HFFc6 (cell line): ENCODE data around the gene RPUSD4. TPM values are rescaled to one million over a fixed set of nuclear protein-coding genes. Genes with fewer than 3 reads are reported as not detected.

Experiments
- DNase-seq: peaks from one replicate; pipeline ENCODE4 v3.0.0-alpha.2; 2018
- H3K27ac Mint-ChIP-seq: 2 replicates; pipeline ENCODE4 v1.8.0; 2020; ENCODE audit warnings: mild to moderate bottlenecking, mixed read lengths
- H3K27me3 Mint-ChIP-seq: 2 replicates; pipeline ENCODE4 v1.8.0; 2021; ENCODE audit warnings: mild to moderate bottlenecking, moderate library complexity, mixed read lengths; ENCODE audit not compliant: insufficient read depth
- H3K36me3 Mint-ChIP-seq: 2 replicates; pipeline ENCODE4 v1.8.0; 2021; ENCODE audit warnings: low read depth, mixed read lengths
- H3K4me1 Mint-ChIP-seq: 2 replicates; pipeline ENCODE4 v1.8.0; 2020; ENCODE audit warnings: low read depth, mixed read lengths
- H3K4me3 Mint-ChIP-seq: 2 replicates; pipeline ENCODE4 v1.8.0; 2020; ENCODE audit warnings: mild to moderate bottlenecking, moderate library complexity, mixed read lengths
- H3K9me3 Mint-ChIP-seq: 2 replicates; pipeline ENCODE4 v1.8.0; 2020; ENCODE audit warnings: mild to moderate bottlenecking, mixed read lengths
- CTCF ChIP-seq: fragments of 200-600 bp; sonication (generic); IDR thresholded peaks from 2 replicates; pipeline ENCODE4 v1.5.0; 2021; ENCODE audit warnings: antibody characterized with exemption, mild to moderate bottlenecking
- total RNA-seq, 6 experiments: library from RNA; stranded (reverse); fragmentation: NEBNext Ultra II Directional; extraction: Animal tissue kit (Norgen Biotek cat#: 25700); gene quantifications; 2 replicates in 1 of 6; 3 replicates in 5 of 6; pipeline ENCODE4 v1.2.3, GENCODE V29; 2021

RPUSD4 gene
- total RNA-seq, 6 experiments from 2014 or later, result 18.8 to 20.9 (median 19.6) TPM

GRCh38 chr11:126253265-126253664, 41.8 kb upstream of the RPUSD4 start:
- TF ChIP-seq CTCF, result no peak
- peaks cover 41% of the 10 kb centered on the region for H3K36me3 Mint-ChIP-seq
- peaks cover 20% of the 10 kb centered on the region for H3K4me1 Mint-ChIP-seq
- H3K9me3 Mint-ChIP-seq, result no peaks in the 10 kb centered on the region
- no peaks in the 10 kb centered on the region; the same call in 1 of the 2 replicates for H3K27me3 Mint-ChIP-seq
- no peak for DNase-seq
- H3K27ac Mint-ChIP-seq, result no peak overlapping the region
- no peak overlapping the region for H3K4me3 Mint-ChIP-seq

GRCh38 chr11:126246636-126247035, 35.2 kb upstream of the RPUSD4 start:
- Mint-ChIP-seq H3K4me3 (no peak overlapping the region), H3K36me3 (peaks cover 38% of the 10 kb centered on the region)
- DNase-seq, result no peak

GRCh38 chr11:126233391-126233790, 21.9 kb upstream of the RPUSD4 start:
- Mint-ChIP-seq H3K27ac (no peak overlapping the region), H3K9me3 (no peaks in the 10 kb centered on the region), H3K36me3 (peaks cover 13% of the 10 kb centered on the region), H3K27me3 (no peaks in the 10 kb centered on the region), H3K4me1 (peaks cover 29% of the 10 kb centered on the region), H3K4me3 (no peak overlapping the region)
- TF ChIP-seq CTCF, result no peak
- peak; percentile 9 for DNase-seq

More at GRCh38 chr11:126246636-126247035, 35.2 kb upstream of the RPUSD4 start:
- Mint-ChIP-seq H3K4me1 (peaks cover 10% of the 10 kb centered on the region), H3K27ac (peak overlapping the region; percentile 39; the same call in 1 of the 2 replicates), H3K9me3 (no peaks in the 10 kb centered on the region), H3K27me3 (no peaks in the 10 kb centered on the region; the same call in 1 of the 2 replicates)
- no peak for TF ChIP-seq CTCF

GRCh38 chr11:126232683-126233082, 21.2 kb upstream of the RPUSD4 start:
- no peak for DNase-seq

GRCh38 chr11:126231725-126232459, 20.4 kb upstream of the RPUSD4 start:
- Mint-ChIP-seq H3K4me3 (no peak overlapping the region), H3K27me3 (no peaks in the 10 kb centered on the region), H3K4me1 (peaks cover 29% of the 10 kb centered on the region), H3K36me3 (peaks cover 9% of the 10 kb centered on the region), H3K27ac (no peak overlapping the region), H3K9me3 (no peaks in the 10 kb centered on the region)
- no peak for TF ChIP-seq CTCF
- DNase-seq, result peak; percentile 13

More at GRCh38 chr11:126232683-126233082, 21.2 kb upstream of the RPUSD4 start:
- Mint-ChIP-seq H3K4me3 (no peak overlapping the region), H3K36me3 (peaks cover 9% of the 10 kb centered on the region), H3K4me1 (peaks cover 29% of the 10 kb centered on the region), H3K9me3 (no peaks in the 10 kb centered on the region), H3K27me3 (no peaks in the 10 kb centered on the region), H3K27ac (no peak overlapping the region)
- TF ChIP-seq CTCF, result no peak
